ENCODE measurements around the gene PTPA. TPM values are rescaled to one million over a fixed set of nuclear protein-coding genes. Genes with fewer than 3 reads are reported as not detected.
"Not testable (repeated sequence)": the region's sequence is repeated elsewhere in the genome, so short reads cannot be mapped to it uniquely, and the experiment has no call there.

The PTPA gene
- total and polyA plus RNA-seq, 10 of the 15 experiments (the other 5 are each of a cell fraction or from before 2014, with no cell fraction given): 1.6 to 111 (median 55.1) TPM

GRCh38 chr9:129112526-129112925 lies 1.3 kb downstream of the PTPA start:
- intact Hi-C loops (cut with micrococcal nuclease; ENCODE audit: unreplicated experiment); BruUV-seq (replicated peaks): not testable (repeated sequence)

More at GRCh38 chr9:129112526-129112925, 1.3 kb downstream of the PTPA start:
- WGBS (ENCODE audit: insufficient coverage, insufficient replicate concordance, low lambda C conversion rate, missing lambda C conversion rate): 85% methylated on average over 17 of the region's 17 CpGs
- DNase-seq (ENCODE audit: low read depth, low spot score); ATAC-seq; H4K20me1 ChIP-seq (ENCODE audit: control insufficient read depth, insufficient read depth); H2AFZ ChIP-seq (ENCODE audit: control insufficient read depth, low read depth, low read length); FAIRE-seq; H3K4me1 ChIP-seq (ENCODE audit: control insufficient read depth, insufficient read depth, low read length); H3K9me3 ChIP-seq (replicated peaks; ENCODE audit: control insufficient read depth, insufficient read depth, low read length); in situ Hi-C loops (cut with MboI); H3K36me3 ChIP-seq (ENCODE audit: control insufficient read depth in 2 of 2, insufficient read depth in 2 of 2, low read length in 1 of 2); H3K27me3 ChIP-seq (replicated peaks in 1 of 2; ENCODE audit: control insufficient read depth in 2 of 2, insufficient read depth in 2 of 2, low read length in 1 of 2): not testable (repeated sequence)
- Histone ChIP-seq H3K27ac (ENCODE audit: control insufficient read depth, insufficient read depth) (peak overlapping the region; percentile 92), H3K4me3 (peak overlapping the region; percentile 98), H3K79me2 (ENCODE audit: control insufficient read depth, insufficient read depth, low read length) (peaks cover 25% of the 10 kb centered on the region), H3K9ac (ENCODE audit: control insufficient read depth, insufficient read depth, low read length) (peak overlapping the region; percentile 85), H3K4me2 (ENCODE audit: control insufficient read depth, insufficient read depth) (peak overlapping the region; percentile 46)
- POLR2A ChIA-PET: interaction anchor here (0.6 to 1.9 kb wide), 7 partner anchors 9 to 525 kb away, joined by 3 to 7 read pairs (median 3); no protein-coding TSS in a partner anchor
- 0 out of 2 replicates have a peak, but pooled peaks have one; percentile 63 for TF ChIP-seq MLLT1 (IDR thresholded peaks at IDR 0.05)
- SMC1A ChIA-PET (ENCODE audit: uncharacterized antibody, unreplicated experiment): interaction anchor here (0.6 to 2.6 kb wide), 5 partner anchors 9 to 553 kb away, joined by 3 to 11 read pairs (median 3); no protein-coding TSS in a partner anchor
- RAD21 ChIA-PET (ENCODE audit: unreplicated experiment): interaction anchor here (1.0 to 2.2 kb wide), 5 partner anchors 13 to 30 kb away, joined by 3 to 7 read pairs (median 4); no protein-coding TSS in a partner anchor
- CTCF ChIA-PET: interaction anchor here (0.7 to 4.4 kb wide), 6 partner anchors 10 to 544 kb away, joined by 3 to 32 read pairs (median 8); no protein-coding TSS in a partner anchor
